HG03565 (cell line): ENCODE measurements around the gene BEST2.
A peak's percentile ranks its signal among the peaks of the same experiment; 100 is the strongest.

Source experiments
- ATAC-seq: cut with Tn5 transposase; IDR thresholded peaks from one replicate; pipeline ENCODE4 v1.9.1; 2021; ENCODE audit warnings: mild to moderate bottlenecking, moderate library complexity; ENCODE audit not compliant: unreplicated experiment

Gene BEST2

DNA sequence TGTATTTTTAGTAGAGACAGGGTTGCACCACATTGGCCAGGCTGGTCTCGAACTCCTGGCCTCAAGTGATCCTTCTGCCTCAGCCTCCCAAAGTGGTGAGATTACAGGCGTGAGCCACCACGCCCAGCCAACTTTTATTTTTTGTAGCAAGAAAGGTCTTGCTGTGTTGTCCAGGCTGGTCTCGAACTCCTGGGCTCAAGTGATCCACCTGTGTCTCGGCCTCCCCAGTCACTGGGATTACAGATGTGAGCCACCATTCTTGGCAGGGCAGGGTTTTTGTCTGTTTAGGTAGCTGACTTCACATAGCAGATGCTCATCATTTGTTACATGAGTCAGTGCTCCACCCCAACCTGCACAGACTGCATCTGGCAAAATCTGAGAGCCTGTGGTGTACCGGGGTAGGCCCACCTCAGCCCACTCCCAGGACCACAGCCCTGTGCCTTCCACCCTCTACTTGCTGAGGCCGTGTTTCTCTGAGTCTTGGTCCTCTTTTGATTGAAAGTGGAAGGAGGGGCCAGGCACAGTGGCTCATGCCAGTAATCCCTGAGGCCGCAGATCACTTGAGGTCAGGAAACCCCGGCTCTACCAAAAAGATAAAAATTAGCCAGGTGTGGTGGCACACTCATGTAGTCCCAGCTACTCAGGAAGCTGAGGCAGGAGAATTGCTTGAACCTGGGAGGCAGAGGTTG, 23.7 kb upstream of the BEST2 start:
- no peak for ATAC-seq

DNA sequence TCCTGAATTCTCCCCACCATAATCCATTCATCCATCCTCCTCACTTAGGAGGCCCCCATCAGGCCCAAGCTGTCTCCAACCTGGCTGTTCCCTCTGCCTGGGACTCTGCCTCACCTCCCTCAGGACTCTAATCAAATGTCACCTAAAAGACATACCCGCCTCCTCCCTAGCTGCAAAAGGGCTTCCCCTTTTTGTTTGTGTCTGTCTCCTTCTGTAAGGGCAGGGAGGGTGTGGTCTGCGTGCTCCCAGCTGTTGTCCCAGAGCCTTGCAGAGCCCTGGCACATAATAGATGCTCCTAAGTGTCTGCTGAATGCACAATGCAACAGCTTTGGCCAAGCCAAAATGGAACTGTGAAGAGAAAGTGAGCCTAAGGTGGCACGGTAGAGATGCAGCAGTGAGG, 21.5 kb upstream of the BEST2 start:
- no peak for ATAC-seq

DNA sequence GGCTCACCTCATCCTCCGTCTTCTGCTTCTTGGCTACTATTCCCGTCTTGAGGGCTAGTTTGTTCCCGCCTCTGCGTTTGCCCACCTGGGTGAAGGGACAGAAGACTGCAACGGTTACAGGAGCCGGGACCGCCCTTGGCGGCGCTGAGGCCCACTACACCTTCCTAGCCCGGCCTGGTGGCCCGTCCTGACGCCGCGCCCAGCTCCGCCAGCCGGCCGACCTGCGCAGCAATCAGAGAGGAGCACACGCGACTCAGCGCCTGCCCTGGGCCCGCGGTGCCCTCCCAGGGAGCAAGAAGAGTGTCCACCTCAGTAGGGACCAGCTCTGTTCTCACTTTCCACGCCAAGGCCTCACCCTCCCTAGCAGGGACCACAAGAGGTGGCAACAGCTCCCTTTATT, 20.3 kb upstream of the BEST2 start:
- no peak for ATAC-seq

DNA sequence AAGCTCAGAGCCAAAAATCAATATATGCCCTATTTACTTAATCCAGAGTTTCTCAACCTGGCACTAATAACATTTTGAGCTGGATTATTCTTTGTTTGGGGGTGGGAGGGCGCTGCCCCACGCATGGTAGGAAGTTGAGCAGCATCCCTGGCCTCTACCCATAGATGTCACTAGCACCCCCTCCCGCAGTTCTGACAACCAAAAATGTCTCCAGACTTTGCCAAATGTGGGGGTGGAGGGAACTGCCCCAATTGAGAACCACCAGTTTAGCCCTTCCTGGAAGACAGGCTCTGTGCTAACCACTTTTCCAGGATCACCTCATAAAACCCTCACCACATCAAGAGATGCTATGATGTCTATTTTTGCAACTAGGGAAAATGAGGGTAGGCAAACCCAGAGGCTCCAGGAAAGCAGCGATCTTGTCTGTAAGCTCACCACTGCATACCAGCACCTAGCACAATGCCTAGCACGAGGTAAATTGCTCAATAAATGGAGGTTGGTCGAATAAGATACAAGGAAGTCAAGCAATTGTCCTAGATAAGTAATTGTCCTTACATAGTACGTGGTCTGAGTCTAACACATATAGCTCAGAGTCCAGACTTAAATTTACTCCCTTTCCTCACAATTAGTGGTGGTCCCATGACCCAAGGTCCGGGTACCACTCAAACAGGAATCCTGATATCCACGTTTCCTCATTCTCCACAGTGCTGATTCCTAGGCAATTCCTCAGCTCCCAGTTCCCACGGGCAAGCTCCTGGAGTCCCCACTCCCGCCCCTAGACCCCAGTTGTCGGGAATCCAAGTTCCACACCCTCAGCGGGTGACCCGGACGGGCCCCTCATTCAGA, 18.0 kb upstream of the BEST2 start:
- ATAC-seq: no peak

DNA sequence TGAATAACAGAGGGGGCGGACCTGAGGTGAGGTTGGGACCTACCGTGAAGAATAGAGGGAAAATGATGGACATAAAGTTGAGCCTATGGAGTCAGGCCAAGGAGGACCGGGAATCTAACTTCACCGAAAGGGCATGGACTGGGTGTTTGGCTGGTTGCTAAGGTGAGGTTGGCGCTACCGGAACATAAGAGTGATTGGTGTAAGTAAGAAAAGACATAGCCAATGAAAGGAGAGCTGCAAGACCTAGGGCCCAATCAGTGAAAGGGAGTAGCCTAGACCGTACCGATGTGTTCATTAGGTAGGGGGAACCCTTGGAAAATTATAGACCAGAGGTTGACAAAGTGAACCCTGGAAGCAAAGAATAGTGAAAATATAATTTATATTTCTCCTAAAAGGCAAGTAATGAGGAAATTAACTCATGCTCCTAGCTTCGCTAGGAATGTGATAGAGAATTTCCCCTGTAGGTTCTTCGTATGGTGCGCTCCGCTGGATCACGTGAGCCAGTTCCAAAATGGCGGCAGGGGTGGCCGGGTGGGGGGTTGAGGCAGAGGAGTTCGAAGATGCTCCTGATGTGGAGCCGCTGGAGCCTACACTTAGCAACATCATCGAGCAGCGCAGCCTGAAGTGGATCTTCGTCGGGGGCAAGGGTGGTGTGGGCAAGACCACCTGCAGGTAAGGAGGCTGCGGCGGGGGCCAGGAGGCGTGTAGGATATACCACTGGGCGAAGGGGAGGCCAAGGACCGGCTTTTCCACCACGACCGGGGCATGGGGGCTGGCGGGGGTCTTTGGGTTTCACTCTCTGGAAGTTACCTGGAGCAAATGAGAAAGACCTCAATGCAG, 14.4 kb upstream of the BEST2 start, which contains the start of gene GET3:
GET3 (plus strand) TSS at position 503 of the 840 bp plus-strand sequence; CDS start at position 512, 9 bp downstream.
- ATAC-seq: peak; percentile 54

DNA sequence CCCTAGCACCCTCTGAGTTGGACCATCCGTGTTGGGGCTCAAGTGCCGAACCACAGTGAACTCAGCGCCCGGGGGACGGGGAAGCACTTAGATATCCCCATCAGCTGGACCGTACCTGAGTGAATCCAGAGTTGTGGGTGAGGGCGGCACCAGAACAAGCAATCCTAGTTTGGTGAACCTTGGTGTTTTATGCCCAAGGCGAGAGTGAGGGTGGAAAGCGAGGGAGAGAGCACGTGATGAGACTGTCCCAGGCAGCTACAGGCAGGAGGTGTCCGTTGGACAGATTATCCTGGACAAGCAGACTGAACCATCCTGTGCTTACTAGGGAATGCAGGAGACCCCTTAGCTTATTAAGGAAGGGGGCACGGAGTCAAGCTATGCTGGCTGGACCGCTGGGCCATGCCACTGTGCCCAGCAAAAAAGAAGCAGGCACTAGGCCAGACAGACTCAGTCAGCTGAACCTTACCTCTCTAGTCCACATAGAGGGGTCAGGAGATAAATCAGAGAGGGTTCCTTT, 13.7 kb upstream of the BEST2 start:
- ATAC-seq: no peak

DNA sequence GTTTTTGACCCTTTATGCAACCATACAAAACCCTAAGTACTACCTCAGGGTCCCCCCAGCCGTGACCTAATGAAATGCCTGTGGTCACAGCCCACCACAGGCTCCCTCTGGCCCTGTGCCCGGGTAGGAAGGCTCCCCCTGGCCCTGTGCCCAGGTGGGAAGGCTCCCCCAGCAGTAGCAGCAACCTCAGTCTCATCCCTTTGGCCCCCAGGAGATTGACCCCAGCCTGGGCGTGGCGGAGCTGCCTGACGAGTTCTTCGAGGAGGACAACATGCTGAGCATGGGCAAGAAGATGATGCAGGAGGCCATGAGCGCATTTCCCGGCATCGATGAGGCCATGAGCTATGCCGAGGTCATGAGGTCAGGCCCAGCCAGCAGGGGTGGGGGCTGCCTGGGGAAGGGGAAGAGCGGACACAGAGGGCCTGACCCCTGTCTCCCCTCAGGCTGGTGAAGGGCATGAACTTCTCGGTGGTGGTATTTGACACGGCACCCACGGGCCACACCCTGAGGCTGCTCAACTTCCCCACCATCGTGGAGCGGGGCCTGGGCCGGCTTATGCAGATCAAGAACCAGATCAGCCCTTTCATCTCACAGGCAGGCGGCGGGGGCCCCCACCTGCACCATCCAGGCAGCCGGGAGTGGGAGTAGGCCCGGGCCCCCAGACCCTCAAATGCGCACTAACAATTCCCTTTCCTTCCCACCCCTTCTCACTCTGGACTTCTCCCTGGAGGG, 6.3 kb upstream of the BEST2 start:
- no peak for ATAC-seq

DNA sequence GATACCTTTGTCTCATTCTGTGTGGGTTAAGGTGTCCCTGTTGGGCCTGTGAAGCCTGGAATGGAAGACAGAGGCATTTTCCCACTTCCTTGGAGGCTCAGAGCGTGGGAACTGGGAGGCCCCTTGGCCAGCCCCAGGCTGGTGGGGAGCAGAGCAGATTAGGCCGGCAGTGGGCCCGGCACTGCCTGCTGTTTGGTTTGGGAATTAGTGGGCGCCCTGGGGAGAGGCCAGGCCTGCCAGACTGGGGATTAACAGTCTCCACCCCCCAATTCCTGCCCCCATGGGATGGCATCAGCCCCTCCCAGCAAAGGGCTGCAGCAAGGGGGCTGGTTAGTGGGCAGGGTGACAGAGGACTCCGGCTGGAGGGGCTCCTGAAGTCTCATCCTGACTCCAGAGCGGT, 3.1 kb upstream of the BEST2 start:
- ATAC-seq: no peak

DNA sequence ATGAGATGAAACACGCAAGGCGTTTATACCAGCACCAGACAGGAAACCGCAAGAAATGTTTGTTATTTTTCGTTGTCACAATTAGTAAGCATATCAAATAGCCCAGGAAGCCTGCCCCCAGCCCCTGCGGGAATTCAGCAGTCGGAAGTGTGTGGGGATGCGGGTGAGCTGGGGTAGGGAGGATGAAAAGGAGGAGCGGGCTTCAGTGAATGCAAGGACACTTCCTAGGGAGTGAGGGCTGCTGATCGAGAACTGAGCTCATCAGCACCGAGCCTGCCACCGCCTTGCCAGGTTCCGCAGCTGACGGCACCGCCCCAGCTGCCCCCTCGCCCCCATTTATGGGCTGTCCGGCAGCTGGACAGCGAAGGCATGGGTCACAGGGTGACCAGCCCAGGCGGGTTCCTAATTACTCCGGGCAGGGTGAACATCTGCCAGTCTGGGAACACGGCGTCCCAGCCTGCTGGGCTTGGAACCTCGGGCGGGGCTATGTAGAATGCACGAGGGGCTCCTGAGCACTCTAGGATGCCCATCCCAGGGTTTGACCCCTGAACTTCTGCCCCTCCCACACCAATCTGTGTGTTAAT, 1.6 kb upstream of the BEST2 start:
- ATAC-seq: no peak

DNA sequence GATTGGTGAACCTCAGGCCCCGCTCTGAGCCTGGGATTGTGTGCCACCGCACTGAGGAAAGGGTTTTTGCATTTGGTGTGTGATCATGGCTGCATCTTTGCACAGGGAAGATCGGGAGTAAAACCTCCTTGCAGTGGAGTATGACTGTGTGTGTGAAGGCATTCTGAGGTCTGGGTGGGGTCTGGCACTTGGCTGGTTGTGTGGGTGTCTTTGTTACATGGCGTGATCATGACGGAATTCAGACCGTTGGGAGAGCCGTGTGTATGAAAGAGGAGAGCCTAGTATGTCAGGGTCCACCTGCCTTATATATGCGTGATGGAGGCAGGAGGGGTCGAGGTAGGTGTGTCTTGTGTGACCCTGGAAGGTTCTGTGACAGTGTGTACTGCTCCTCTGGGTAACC, 740 bp upstream of the BEST2 start:
- no peak for ATAC-seq

DNA sequence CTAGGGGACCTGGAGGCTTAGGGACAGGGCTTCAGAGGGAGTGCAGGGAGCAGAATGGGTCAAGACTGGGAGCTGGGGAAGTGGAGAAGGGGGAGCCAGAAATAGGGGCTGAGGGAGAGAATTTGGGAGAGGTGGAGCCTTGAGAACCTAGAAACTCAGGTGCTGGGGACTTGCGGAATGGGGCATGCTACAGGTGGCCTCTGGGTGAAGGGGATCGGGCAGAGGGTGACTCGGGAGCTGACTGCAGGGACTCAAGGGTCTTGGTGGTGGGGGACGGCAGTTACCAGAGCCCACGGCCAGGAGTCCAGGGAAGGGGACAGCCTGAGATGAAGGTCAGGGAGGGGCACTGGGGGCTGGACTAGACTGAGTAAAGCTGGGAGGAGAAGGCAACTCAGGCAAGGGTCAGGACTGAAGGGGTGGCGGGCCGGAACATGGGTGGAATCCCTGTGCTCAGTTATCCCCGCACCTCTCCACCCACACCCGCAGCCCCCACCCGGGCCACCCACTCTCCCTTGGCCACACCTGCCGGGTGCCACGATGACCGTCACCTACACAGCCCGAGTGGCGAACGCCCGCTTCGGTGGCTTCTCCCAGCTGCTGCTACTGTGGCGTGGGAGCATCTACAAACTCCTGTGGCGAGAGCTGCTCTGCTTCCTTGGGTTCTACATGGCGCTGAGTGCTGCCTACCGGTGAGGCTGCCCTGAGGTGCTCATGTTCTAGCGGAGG, 628 bp downstream of the BEST2 start:
- no peak for ATAC-seq

DNA sequence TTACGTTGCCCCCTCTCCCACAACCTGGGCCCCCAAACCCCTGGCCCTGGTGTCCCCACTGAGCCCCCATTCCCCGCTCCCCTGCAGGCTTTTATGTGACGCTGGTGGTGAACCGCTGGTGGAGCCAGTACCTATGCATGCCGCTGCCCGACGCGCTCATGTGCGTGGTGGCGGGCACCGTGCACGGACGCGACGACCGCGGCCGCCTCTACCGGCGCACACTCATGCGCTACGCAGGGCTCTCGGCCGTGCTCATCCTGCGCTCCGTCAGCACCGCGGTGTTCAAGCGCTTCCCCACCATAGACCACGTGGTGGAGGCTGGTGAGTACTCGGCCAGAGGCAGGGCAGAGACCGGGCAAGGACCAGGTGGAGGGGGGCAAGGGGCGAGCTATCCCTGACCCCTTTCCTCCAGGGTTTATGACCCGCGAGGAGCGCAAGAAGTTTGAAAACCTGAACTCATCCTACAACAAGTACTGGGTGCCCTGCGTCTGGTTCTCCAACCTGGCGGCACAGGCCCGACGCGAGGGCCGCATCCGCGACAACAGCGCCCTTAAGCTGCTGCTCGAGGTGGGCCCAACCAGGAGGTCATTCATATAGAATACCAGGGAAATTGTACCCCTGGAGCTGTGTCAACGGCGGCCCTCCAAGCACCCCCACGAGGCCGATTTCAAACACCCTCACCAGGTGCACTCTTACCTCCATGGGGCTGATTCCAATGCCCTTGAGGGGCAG, 3.0 kb downstream of the BEST2 start:
- ATAC-seq: no peak

DNA sequence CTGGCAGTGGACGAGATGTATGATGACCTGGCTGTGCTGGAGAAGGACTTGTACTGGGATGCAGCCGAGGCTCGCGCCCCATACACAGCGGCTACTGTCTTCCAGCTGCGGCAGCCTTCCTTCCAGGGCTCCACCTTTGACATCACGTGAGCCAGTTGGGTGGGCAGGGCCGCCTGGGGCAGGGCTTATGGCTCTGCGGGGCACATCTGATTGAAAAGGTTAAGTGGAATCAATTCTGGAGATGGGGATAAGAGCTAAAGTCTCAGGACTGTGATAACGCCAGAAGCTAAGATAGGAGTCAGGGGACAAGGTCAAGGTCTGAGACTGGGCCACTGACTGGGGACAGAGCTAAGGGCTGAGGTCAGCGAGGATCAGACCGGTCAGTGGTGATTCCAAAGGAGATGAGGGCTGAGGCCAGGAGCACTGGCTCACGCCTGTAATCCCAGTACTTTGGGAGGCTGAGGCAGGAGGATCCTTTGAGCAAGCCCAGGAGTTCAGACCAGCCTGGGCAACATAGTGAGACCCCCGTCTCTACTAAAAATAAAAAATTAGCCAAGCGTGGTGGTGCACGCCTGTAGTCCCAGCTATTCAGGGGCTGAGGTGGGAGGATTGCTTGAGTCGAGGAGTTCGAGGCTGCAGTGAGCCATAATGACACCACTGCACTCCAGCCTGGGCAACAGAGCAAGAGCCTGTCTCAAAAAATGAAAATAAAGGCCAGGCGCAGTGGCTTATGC, 4.7 kb downstream of the BEST2 start:
- no peak for ATAC-seq

DNA sequence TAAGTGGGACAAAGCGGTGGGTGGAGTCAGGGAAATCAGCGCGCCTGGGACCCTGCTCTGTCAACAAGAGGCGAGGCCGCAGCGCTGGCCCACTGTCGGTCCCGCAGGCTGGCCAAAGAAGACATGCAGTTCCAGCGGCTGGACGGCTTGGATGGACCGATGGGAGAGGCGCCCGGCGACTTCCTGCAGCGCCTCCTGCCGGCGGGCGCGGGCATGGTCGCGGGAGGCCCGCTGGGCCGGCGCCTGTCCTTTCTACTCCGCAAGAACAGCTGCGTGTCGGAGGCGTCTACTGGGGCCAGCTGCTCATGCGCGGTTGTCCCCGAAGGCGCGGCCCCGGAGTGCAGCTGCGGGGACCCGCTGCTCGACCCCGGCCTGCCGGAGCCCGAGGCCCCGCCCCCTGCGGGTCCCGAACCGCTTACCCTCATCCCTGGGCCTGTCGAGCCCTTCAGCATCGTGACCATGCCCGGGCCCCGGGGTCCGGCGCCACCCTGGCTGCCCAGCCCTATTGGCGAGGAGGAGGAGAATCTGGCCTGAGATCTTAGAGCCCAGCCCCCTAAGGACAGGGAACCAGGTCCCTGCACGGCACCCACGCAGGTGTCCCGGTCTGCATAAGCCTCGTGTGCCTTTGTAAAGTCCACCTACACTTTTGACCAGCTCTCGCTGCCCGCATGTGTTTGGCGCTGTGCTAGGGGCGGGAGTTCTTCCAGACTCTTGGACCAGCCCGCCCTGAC, 6.1 kb downstream of the BEST2 start:
- no peak for ATAC-seq

DNA sequence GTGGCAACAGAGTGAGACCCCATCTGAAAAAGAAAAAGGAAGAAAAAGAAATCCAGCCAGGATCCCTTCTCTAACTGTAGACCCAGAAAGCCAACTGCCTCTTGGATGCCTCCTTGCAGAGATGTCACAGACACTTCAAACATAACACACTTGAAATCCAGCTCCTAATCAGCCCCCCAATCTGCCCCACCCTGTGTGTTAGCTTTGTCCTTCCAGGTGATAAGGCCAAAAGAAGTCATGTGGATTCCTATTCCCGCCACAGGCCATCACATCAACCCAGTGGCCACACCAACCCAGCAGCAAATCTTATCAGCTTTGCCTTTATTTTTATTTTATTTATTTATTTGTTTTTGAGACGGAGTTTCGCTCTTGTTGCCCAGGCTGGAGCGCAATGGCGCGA, 8.1 kb downstream of the BEST2 start:
- ATAC-seq: no peak

DNA sequence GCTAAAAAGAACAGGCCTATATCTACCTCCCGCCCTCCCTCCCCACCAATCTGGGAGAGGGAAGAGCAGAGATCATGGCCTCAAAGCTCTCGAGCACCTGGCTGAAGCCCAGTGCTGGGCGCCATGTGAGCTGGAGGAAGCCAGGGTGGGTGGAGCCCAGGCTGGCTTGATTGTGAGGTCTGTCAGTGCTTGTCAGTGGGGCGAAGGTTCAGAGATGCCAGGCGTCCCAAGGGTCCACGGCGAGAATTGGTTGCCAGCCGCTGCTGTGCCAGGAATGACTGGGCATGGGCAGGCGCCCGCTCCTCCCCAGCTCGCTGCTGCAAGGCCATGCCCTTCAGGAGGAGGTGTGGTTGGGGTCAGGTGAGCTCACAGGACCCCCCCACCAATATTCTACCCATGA, 11.5 kb downstream of the BEST2 start:
- ATAC-seq: no peak

DNA sequence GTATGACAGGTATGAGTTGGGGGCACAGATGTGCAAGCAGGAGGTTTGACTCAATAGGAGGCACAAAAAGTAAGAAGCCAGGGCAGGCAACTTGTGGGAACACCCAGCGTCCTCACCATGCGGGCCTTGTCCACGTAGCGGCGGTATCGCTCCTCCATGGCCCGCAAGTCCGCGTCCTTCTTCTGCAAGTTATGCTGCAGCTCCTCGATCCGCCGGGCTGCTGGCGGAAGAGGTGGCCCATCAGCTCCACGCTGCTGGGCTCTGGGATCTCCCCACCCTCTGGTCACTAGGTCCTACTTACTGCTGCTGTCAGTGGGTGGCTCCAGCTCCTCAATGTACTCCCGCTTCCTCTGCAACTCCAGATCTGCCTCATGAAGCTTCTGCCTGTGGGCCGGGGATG, 13.1 kb downstream of the BEST2 start:
- ATAC-seq: no peak
